OCI-LY7 (cell line): ENCODE data around the gene EID3.

Experiments used
- CTCF ChIP-seq: fragments of 200-600 bp; sonication (generic); conservative IDR thresholded peaks from 2 replicates; pipeline ENCODE4 v1.5.1; 2014; ENCODE audit warnings: mild to moderate bottlenecking, antibody characterized with exemption, low read length, moderate library complexity, mixed read lengths
- EZH2phosphoT487 ChIP-seq: fragments of 200-600 bp; sonication (generic); IDR thresholded peaks from 2 replicates; pipeline ENCODE4 v1.6.1; 2018; ENCODE audit warnings: low read depth, borderline replicate concordance, mild to moderate bottlenecking, mixed run types, antibody characterized with exemption, low read length, moderate library complexity, mixed read lengths

- TF ChIP-seq CTCF (no peak), EZH2phosphoT487 (no peak)
Observed at GRCh38 chr12:104285740-104286515, 17.6 kb upstream of the EID3 start.
